ENCODE data around the gene POU2F2. TPM values are rescaled to one million over a fixed set of nuclear protein-coding genes. Genes with fewer than 3 reads are reported as not detected.

The POU2F2 gene
- total and polyA plus RNA-seq, 2 donors (not counting 3 experiments of a cell fraction or from before 2014, with no cell fraction given): 4.0 to 4.1 TPM

DNA sequence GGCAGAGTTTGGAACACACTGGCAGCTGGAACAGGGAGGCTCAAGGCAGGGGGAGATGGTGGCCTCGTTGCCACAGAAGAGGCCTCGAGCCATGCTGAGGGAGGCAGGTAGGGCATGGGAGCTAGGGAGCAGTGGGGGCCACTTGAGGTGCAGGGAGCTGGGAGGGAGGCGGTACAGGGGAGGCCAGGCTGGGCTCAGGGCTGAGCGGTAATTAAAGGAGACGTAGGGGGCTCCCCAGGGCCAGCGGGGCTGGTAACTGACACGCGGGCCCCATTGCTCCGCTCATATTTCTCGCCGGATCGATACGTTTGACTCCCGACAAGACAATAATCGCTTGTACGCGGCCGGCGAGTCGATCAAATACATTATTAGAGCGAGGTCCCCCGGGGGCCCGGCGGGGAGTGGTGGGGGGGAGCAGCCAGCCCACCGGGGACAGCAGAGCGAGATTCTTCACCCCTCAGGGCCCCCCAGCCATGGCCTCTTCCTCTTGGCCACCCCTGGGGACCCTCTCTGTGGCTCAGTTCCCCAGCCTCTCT, 2.4 kb upstream of the POU2F2 start:
- H3K9ac ChIP-seq (replicated peaks; ENCODE audit: extremely low read depth, insufficient read depth, low read length): no peak overlapping the region
- no peaks in the 10 kb centered on the region for H3K9me1 ChIP-seq (replicated peaks; ENCODE audit: control insufficient read depth, extremely low read depth, insufficient read depth, low read length)
- H3K27me3 ChIP-seq (ENCODE audit: control insufficient read depth in 2 of 2, insufficient read depth in 2 of 2, low read length in 2 of 2): no peaks in the 10 kb centered on the region
- ChIA-PET CTCF (interaction anchor here (1.0 to 1.8 kb wide), 7 partner anchors 9 to 59 kb away, joined by 3 to 6 read pairs (median 4); no protein-coding TSS in a partner anchor), POLR2A (no interaction called here)
- intact Hi-C loops (cut with micrococcal nuclease): loop anchor here (5.0 kb wide), 1 partner anchor 263 kb away; no protein-coding TSS in a partner anchor
- H3K79me2 ChIP-seq (ENCODE audit: control insufficient read depth, insufficient read depth, low read length): no peaks in the 10 kb centered on the region
- H3K36me3 ChIP-seq (ENCODE audit: control insufficient read depth in 2 of 2, extremely low read depth in 1 of 2, insufficient read depth in 2 of 2, low read length in 2 of 2): no peaks in the 10 kb centered on the region
- no peak for FAIRE-seq
- no peak overlapping the region for H3K4me2 ChIP-seq (ENCODE audit: insufficient read depth, low read length)
- no peak overlapping the region for H3K27ac ChIP-seq (ENCODE audit: insufficient read depth, low read depth, low read length)
- no peak overlapping the region for H3K4me3 ChIP-seq (replicated peaks in 1 of 3; ENCODE audit: insufficient read depth in 1 of 3, low read depth in 1 of 3, low read length in 3 of 3)
- no peaks in the 10 kb centered on the region for H4K20me1 ChIP-seq (replicated peaks; ENCODE audit: control insufficient read depth, extremely low read depth, insufficient read depth, low read length)
- peaks cover 6% of the 10 kb centered on the region for H3K4me1 ChIP-seq (ENCODE audit: control insufficient read depth, extremely low read depth, insufficient read depth, low read length)
- no TSS peak for BruUV-seq (replicated peaks)
- dilution Hi-C loops (cut with MboI; ENCODE audit: extremely low pct_ligation_motif_present, low sequenced_read_pairs): no loop called here
- no peak for DNase-seq (ENCODE audit: low read depth, low spot score)
- H2AFZ ChIP-seq (ENCODE audit: low read depth, low read length): no peak overlapping the region
- no peaks in the 10 kb centered on the region for H3K9me3 ChIP-seq (replicated peaks; ENCODE audit: control insufficient read depth, insufficient read depth, low read length)
- TF ChIP-seq POLR2AphosphoS5 (IDR thresholded peaks at IDR 0.05; ENCODE audit: insufficient read depth, low read depth, low read length) (no peak), EZH2 (IDR thresholded peaks at IDR 0.05; ENCODE audit: borderline replicate concordance, low read depth, low read length, severe bottlenecking) (no peak)

DNA sequence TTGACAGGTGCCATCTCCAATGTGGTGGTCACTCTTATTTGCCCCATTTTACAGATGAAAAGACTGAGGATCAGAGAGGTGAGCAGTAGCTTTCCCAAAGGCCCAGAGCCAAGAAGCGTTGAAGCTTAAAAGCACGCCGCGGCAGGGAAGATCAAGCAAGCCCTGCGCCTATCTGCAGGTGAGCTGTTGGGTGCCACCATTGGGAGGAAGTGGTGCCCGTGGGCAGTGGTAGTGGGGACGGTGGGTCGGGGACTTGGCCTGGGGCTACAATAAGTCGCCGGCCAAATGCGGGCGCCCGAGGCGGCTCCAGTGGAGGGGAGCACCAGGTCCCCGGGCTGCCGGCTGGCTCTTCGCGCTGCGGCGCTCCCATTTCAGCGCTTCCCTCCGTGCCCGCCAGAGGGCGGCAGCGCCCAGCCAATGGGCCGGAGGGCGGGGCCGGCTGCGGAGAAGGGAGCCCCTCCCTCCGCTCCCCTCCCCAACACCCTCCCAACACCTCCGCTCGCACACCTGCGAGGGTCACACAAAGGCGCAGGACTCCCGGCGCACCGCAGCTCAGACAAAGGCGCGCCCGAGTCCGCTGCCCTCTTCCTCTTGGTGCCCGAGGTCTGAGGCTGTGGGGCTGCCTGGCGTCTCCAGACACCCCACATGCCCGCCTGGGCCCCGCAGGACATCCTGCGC, 744 bp upstream of the POU2F2 start:
- Histone ChIP-seq H3K36me3 (ENCODE audit: control insufficient read depth in 2 of 2, extremely low read depth in 1 of 2, insufficient read depth in 2 of 2, low read length in 2 of 2) (no peaks in the 10 kb centered on the region), H3K27me3 (ENCODE audit: control insufficient read depth in 2 of 2, insufficient read depth in 2 of 2, low read length in 2 of 2) (no peaks in the 10 kb centered on the region), H3K9me3 (replicated peaks; ENCODE audit: control insufficient read depth, insufficient read depth, low read length) (no peaks in the 10 kb centered on the region), H4K20me1 (replicated peaks; ENCODE audit: control insufficient read depth, extremely low read depth, insufficient read depth, low read length) (no peaks in the 10 kb centered on the region), H3K9ac (replicated peaks; ENCODE audit: extremely low read depth, insufficient read depth, low read length) (no peak overlapping the region), H3K9me1 (replicated peaks; ENCODE audit: control insufficient read depth, extremely low read depth, insufficient read depth, low read length) (no peaks in the 10 kb centered on the region), H3K27ac (ENCODE audit: insufficient read depth, low read depth, low read length) (no peak overlapping the region), H3K4me1 (ENCODE audit: control insufficient read depth, extremely low read depth, insufficient read depth, low read length) (peaks cover 6% of the 10 kb centered on the region), H3K4me2 (ENCODE audit: insufficient read depth, low read length) (peak overlapping the region; percentile 60), H2AFZ (ENCODE audit: low read depth, low read length) (peak overlapping the region; percentile 80), H3K4me3 (replicated peaks in 1 of 3; ENCODE audit: insufficient read depth in 1 of 3, low read depth in 1 of 3, low read length in 3 of 3) (peak overlapping the region in 1 of 3 experiments; percentile 23), H3K79me2 (ENCODE audit: control insufficient read depth, insufficient read depth, low read length) (no peaks in the 10 kb centered on the region)
- DNase-seq (ENCODE audit: low read depth, low spot score): peak; percentile 45
- intact Hi-C loops (cut with micrococcal nuclease): loop anchor here (1.0 to 5.0 kb wide), 9 partner anchors 12 to 264 kb away; partner anchors contain the start of gene MEGF8
- TF ChIP-seq JUN (IDR thresholded peaks at IDR 0.05; ENCODE audit: borderline replicate concordance, insufficient read depth, insufficient read length, low read depth): no peak
- TF ChIP-seq, protein P1, sequence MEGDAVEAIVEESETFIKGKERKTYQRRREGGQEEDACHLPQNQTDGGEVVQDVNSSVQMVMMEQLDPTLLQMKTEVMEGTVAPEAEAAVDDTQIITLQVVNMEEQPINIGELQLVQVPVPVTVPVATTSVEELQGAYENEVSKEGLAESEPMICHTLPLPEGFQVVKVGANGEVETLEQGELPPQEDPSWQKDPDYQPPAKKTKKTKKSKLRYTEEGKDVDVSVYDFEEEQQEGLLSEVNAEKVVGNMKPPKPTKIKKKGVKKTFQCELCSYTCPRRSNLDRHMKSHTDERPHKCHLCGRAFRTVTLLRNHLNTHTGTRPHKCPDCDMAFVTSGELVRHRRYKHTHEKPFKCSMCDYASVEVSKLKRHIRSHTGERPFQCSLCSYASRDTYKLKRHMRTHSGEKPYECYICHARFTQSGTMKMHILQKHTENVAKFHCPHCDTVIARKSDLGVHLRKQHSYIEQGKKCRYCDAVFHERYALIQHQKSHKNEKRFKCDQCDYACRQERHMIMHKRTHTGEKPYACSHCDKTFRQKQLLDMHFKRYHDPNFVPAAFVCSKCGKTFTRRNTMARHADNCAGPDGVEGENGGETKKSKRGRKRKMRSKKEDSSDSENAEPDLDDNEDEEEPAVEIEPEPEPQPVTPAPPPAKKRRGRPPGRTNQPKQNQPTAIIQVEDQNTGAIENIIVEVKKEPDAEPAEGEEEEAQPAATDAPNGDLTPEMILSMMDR (IDR thresholded peaks at IDR 0.05; ENCODE audit: extremely low read depth in 1 of 2, insufficient read depth in 1 of 2, low read depth in 1 of 2, low read length in 2 of 2): peak; percentile 83 to 99
- no TSS peak for BruUV-seq (replicated peaks)
- POLR2A ChIA-PET: no interaction called here
- peak; percentile 66 for FAIRE-seq
- CTCF ChIA-PET: interaction anchor here (0.6 to 3.0 kb wide), 19 partner anchors 9 to 308 kb away, joined by 3 to 33 read pairs (median 5); no protein-coding TSS in a partner anchor
- dilution Hi-C loops (cut with MboI; ENCODE audit: extremely low pct_ligation_motif_present, low sequenced_read_pairs): no loop called here
